Measurements from ENCODE around the gene STK32B. TPM values are rescaled to one million over a fixed set of nuclear protein-coding genes. Genes with fewer than 3 reads are reported as not detected.

Gene STK32B
- total and polyA plus RNA-seq, 9 donors, result 0.35 to 3.0 (median 1.2) TPM

DNA sequence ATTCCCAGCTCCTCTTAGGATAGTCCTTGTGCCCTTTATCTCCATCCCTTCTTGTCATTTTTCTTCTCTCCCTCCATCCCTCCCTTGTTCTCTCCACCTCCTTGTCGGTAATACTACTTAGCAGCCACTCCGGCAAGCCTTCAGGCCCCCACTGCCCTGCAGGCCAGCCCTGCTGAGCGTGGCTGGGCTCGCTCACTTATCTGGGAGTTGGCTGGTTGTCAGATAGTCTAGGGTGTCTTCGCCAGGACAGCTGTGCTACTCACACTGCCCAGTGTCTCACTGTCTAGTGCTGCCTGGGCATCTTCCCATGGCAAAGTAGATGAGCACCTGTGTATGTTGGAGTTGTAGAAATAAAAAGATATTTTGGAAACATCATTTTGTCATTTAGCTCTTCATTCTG, 75.0 kb downstream of the STK32B start:
- intact Hi-C loops (cut with DNase I), result no loop called here
- no peaks in the 10 kb centered on the region for H3K27me3 ChIP-seq
- 47 to 78% (median 59%) methylated on average over 5 of the region's 5 CpGs for WGBS, 3 donors

GRCh38 chr4:5126857-5127256, 75.6 kb downstream of the STK32B start:
- TF ChIP-seq EP300 (IDR thresholded peaks at IDR 0.05) (no peak), POLR2A (IDR thresholded peaks at IDR 0.05) (no peak)
- TF ChIP-seq, protein P1, sequence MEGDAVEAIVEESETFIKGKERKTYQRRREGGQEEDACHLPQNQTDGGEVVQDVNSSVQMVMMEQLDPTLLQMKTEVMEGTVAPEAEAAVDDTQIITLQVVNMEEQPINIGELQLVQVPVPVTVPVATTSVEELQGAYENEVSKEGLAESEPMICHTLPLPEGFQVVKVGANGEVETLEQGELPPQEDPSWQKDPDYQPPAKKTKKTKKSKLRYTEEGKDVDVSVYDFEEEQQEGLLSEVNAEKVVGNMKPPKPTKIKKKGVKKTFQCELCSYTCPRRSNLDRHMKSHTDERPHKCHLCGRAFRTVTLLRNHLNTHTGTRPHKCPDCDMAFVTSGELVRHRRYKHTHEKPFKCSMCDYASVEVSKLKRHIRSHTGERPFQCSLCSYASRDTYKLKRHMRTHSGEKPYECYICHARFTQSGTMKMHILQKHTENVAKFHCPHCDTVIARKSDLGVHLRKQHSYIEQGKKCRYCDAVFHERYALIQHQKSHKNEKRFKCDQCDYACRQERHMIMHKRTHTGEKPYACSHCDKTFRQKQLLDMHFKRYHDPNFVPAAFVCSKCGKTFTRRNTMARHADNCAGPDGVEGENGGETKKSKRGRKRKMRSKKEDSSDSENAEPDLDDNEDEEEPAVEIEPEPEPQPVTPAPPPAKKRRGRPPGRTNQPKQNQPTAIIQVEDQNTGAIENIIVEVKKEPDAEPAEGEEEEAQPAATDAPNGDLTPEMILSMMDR (IDR thresholded peaks at IDR 0.05), result no peak
- Histone ChIP-seq H3K4me1 (ENCODE audit: insufficient read depth) (no peaks in the 10 kb centered on the region), H3K4me3 (no peak overlapping the region), H3K9me3 (no peaks in the 10 kb centered on the region), H3K27me3 (no peaks in the 10 kb centered on the region), H3K36me3 (no peaks in the 10 kb centered on the region), H3K27ac (no peak overlapping the region)
- WGBS, 3 donors, result 68 to 84% (median 73%) methylated on average over 5 of the region's 5 CpGs
- intact Hi-C loops (cut with DNase I), result no loop called here
- no peak for DNase-seq

More for the DNA sequence above, 75.0 kb downstream of the STK32B start:
- H3K27ac ChIP-seq, result no peak overlapping the region
- no peak overlapping the region for H3K4me3 ChIP-seq
- H3K36me3 ChIP-seq, result no peaks in the 10 kb centered on the region
- no peaks in the 10 kb centered on the region for H3K9me3 ChIP-seq
- TF ChIP-seq, protein P1 (IDR thresholded peaks at IDR 0.05), result no peak
- no peak for TF ChIP-seq EP300 (IDR thresholded peaks at IDR 0.05)
- TF ChIP-seq POLR2A (IDR thresholded peaks at IDR 0.05), result no peak
- DNase-seq, result no peak
- no peaks in the 10 kb centered on the region for H3K4me1 ChIP-seq (ENCODE audit: insufficient read depth)

DNA sequence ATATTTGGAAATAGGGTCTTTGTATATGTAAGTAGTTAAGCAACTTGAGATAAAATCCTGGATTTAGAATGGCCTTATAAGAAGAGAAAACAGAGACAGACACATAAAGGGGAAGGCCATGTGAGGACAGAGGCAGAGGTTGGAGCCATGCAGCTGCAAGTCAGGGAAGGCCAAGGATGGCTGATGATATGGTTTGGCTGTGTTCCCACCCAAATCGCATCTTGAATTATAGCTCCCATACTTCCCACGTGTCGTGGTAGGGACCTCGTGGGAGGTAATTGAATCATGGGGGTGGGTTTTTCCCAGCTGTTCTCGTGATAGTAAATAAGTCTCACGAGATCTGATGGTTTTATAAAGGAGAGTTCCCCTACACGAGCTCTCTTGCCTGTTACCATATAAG, 76.3 kb downstream of the STK32B start:
- 11 to 16% (median 13%) methylated on average over 7 of the region's 7 CpGs for WGBS, 3 donors

DNA sequence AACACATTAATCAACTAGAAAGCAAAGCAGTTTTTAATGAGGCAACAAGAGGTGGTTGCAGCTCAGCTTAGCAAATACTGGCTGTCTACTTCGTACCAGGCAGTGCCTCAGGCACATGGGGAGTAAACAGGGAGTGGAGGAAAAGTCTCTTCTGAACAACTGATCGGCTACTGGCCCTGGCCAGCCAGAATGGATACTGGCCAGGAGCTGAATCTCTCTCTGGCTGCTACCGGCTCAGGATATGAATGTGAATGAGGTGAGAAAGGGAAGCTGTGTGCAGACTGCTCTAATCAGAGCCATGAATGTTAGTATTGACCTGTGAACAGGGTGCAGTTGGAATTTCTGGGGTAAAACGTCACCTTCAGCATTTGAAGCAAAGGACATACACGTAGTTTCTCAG, 77.3 kb downstream of the STK32B start:
- H3K27ac ChIP-seq, result no peak overlapping the region
- DNase-seq, result no peak
- H3K4me3 ChIP-seq, result no peak overlapping the region
- 17 to 26% (median 21%) methylated on average over 5 of the region's 5 CpGs for WGBS, 3 donors
- intact Hi-C loops (cut with DNase I), result no loop called here
- H3K9me3 ChIP-seq, result no peaks in the 10 kb centered on the region
- no peaks in the 10 kb centered on the region for H3K36me3 ChIP-seq
- no peaks in the 10 kb centered on the region for H3K27me3 ChIP-seq
- no peaks in the 10 kb centered on the region for H3K4me1 ChIP-seq (ENCODE audit: insufficient read depth)
- TF ChIP-seq EP300 (IDR thresholded peaks at IDR 0.05) (no peak), POLR2A (IDR thresholded peaks at IDR 0.05) (no peak)
- TF ChIP-seq, protein P1 (IDR thresholded peaks at IDR 0.05), result no peak

More for the DNA sequence above, 76.3 kb downstream of the STK32B start:
- Histone ChIP-seq H3K27me3 (no peaks in the 10 kb centered on the region), H3K36me3 (no peaks in the 10 kb centered on the region), H3K4me3 (no peak overlapping the region), H3K9me3 (no peaks in the 10 kb centered on the region), H3K27ac (no peak overlapping the region), H3K4me1 (ENCODE audit: insufficient read depth) (no peaks in the 10 kb centered on the region)
- intact Hi-C loops (cut with DNase I), result no loop called here
- no peak for DNase-seq
- no peak for TF ChIP-seq EP300 (IDR thresholded peaks at IDR 0.05)
- TF ChIP-seq POLR2A (IDR thresholded peaks at IDR 0.05), result no peak
- TF ChIP-seq, protein P1 (IDR thresholded peaks at IDR 0.05), result no peak
